ENCODE data around the gene KIAA1671. TPM values are rescaled to one million over a fixed set of nuclear protein-coding genes. Genes with fewer than 3 reads are reported as not detected.

KIAA1671 gene
- total RNA-seq, 4 donors from 2014 or later: 20.9 to 41.8 (median 28.4) TPM

- no CpG with 5 or more reads among the region's 35 CpGs for WGBS, 2 donors (ENCODE audit: low coverage in 1 of 2)
- H3K27me3 ChIP-seq: peaks cover 9% of the 10 kb centered on the region
- H3K9me3 ChIP-seq: no peaks in the 10 kb centered on the region
- H3K36me3 ChIP-seq: no peaks in the 10 kb centered on the region
- peak; percentile 60 for ATAC-seq
- peak overlapping the region in 3 of 4 donors; percentile 79 to 83 (median 81) for H3K27ac ChIP-seq
- peaks cover 0 to 42% (median 9%) of the 10 kb centered on the region in 3 donors for H3K4me1 ChIP-seq
- H3K4me3 ChIP-seq: peak overlapping the region; percentile 62 to 92
- TF ChIP-seq EP300 (IDR thresholded peaks at IDR 0.05) (no peak), POLR2A (IDR thresholded peaks at IDR 0.05) (no peak), POLR2AphosphoS5 (IDR thresholded peaks at IDR 0.05) (no peak), CTCF (IDR thresholded peaks at IDR 0.05) (no peak)
These were observed 394 bp downstream of the KIAA1671 start for GRCh38 chr22:24952837-24953383.

- 50 to 62% methylated on average over 2 of the region's 47 CpGs for WGBS, 2 donors (ENCODE audit: low coverage in 1 of 2)
- TF ChIP-seq POLR2A (IDR thresholded peaks at IDR 0.05): no peak
- no peak for TF ChIP-seq CTCF (IDR thresholded peaks at IDR 0.05)
- no peak for TF ChIP-seq POLR2AphosphoS5 (IDR thresholded peaks at IDR 0.05)
- Histone ChIP-seq H3K27ac (peak overlapping the region in 3 of 4 donors; percentile 79 to 83 (median 81)), H3K27me3 (peaks cover 2% of the 10 kb centered on the region), H3K36me3 (no peaks in the 10 kb centered on the region), H3K4me1 (peaks cover 0 to 42% (median 9%) of the 10 kb centered on the region in 3 donors), H3K4me3 (peak overlapping the region; percentile 62 to 92), H3K9me3 (no peaks in the 10 kb centered on the region)
- peak; percentile 5 for ATAC-seq
These were observed 1.0 kb downstream of the KIAA1671 start for GRCh38 chr22:24953384-24954113.

- no peak for ATAC-seq
- H3K4me3 ChIP-seq: peak overlapping the region in 1 of 2 donors; percentile 92
These were observed 1.6 kb downstream of the KIAA1671 start for GRCh38 chr22:24954114-24954463.

GRCh38 chr22:24954856-24955255 is 2.3 kb downstream of the KIAA1671 start:
- no peak for TF ChIP-seq POLR2AphosphoS5 (IDR thresholded peaks at IDR 0.05)
- no peak for TF ChIP-seq CTCF (IDR thresholded peaks at IDR 0.05)
- TF ChIP-seq POLR2A (IDR thresholded peaks at IDR 0.05): no peak
- no peak for TF ChIP-seq EP300 (IDR thresholded peaks at IDR 0.05)
- 71 to 99% methylated on average over 1 to 8 of the region's 8 CpGs for WGBS, 2 donors (ENCODE audit: low coverage in 1 of 2)
- Histone ChIP-seq H3K27me3 (no peaks in the 10 kb centered on the region), H3K4me1 (peaks cover 0 to 42% (median 9%) of the 10 kb centered on the region in 3 donors), H3K36me3 (no peaks in the 10 kb centered on the region), H3K27ac (no peak overlapping the region), H3K4me3 (no peak overlapping the region), H3K9me3 (no peaks in the 10 kb centered on the region)
- ATAC-seq: no peak

More at GRCh38 chr22:24954114-24954463, 1.6 kb downstream of the KIAA1671 start:
- whole genome bisulfite sequencing, 2 donors (ENCODE audit: low coverage in 1 of 2): 44 to 60% methylated on average over 1 to 3 of the region's 4 CpGs
- H3K36me3 ChIP-seq: no peaks in the 10 kb centered on the region
- no peaks in the 10 kb centered on the region for H3K27me3 ChIP-seq
- H3K9me3 ChIP-seq: no peaks in the 10 kb centered on the region
- TF ChIP-seq CTCF (IDR thresholded peaks at IDR 0.05) (no peak), POLR2A (IDR thresholded peaks at IDR 0.05) (no peak), POLR2AphosphoS5 (IDR thresholded peaks at IDR 0.05) (no peak), EP300 (IDR thresholded peaks at IDR 0.05) (no peak)
- peaks cover 0 to 42% (median 9%) of the 10 kb centered on the region in 3 donors for H3K4me1 ChIP-seq
- H3K27ac ChIP-seq: peak overlapping the region in 3 of 4 donors; percentile 79 to 83 (median 81)

GRCh38 chr22:24957043-24957442 is 4.5 kb downstream of the KIAA1671 start:
- Histone ChIP-seq H3K27ac (no peak overlapping the region), H3K27me3 (no peaks in the 10 kb centered on the region), H3K36me3 (no peaks in the 10 kb centered on the region), H3K4me3 (no peak overlapping the region), H3K9me3 (no peaks in the 10 kb centered on the region), H3K4me1 (peaks cover 0 to 28% (median 9%) of the 10 kb centered on the region in 3 donors)
- no peak for ATAC-seq
- TF ChIP-seq POLR2A (IDR thresholded peaks at IDR 0.05) (no peak), CTCF (IDR thresholded peaks at IDR 0.05) (no peak), POLR2AphosphoS5 (IDR thresholded peaks at IDR 0.05) (no peak), EP300 (IDR thresholded peaks at IDR 0.05) (no peak)
- 80 to 90% methylated on average over 1 to 2 of the region's 2 CpGs for WGBS, 2 donors (ENCODE audit: low coverage in 1 of 2)

Data from gastroesophageal sphincter (tissue), 4 donors.